HS-5 (cell line): ENCODE results near the gene NUCKS1.

Source experiments
- DNase-seq: peaks from one replicate; pipeline ENCODE4 v3.0.0-alpha.2; 2012; ENCODE audit warnings: low read depth

Gene NUCKS1

DNA sequence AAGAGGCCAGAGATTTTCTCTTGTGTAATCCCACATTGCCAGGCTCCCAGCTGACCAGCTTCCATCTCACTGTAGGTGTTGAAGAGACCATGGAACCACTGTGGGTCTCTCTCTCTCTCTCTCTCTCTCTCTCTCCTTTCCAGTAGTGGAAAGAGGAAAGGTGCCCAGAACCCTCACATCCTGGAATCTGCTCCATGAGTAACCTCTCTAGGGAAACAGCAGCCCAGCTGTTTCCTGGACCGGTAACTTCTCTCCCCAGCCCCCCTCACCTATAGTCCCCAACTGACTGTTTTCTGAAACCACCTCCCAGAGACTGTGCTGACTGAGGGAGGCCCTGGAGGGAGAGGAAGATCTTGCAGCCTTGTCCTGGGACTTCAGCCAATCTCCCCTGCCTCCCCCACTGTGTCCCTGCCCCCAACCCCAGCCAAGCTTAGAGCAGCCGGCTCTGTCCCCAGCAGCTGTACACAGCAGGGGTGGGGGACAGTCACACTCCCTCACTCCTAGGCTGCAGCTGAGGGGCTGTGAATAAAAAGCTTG is 49.0 kb downstream of the NUCKS1 start:
- DNase-seq = no peak

DNA sequence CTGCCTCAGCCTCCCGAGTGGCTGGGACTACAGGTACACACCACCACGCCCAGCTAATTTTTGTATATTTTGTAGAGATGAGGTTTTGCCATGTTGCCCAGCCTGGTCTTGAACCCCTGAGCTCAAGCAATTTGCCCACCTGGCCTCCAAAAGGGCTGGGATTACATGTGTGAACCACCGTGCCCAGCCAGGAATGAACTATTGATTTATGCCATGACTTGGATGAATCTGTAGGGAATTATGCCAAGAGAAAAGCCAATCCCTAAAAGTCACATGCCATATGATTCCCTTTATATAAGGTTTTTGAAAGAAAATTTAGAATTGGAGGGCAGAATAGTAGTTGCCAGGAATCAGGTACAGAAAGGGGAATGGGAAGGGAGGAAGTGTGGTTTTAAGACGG is 50.6 kb downstream of the NUCKS1 start:
- no peak for DNase-seq

DNA sequence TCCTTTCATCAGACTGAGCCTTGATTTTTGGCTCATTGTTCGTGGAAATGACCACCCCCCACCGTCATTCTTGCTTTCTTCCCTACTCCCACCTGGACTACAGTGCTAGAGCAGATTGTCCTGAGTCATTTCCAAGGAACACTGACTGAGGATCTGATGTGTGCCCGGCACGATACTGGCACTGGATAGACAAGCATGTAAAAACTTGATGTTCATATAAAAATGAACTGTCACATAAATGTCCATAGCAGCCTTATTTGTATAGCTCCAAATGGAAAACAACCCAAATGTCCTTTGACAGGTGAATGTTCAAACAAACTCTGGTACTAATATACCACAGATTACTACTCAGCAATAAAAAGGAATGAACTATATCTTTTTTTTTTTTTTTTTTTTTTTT is 51.1 kb downstream of the NUCKS1 start:
- DNase-seq = no peak

DNA sequence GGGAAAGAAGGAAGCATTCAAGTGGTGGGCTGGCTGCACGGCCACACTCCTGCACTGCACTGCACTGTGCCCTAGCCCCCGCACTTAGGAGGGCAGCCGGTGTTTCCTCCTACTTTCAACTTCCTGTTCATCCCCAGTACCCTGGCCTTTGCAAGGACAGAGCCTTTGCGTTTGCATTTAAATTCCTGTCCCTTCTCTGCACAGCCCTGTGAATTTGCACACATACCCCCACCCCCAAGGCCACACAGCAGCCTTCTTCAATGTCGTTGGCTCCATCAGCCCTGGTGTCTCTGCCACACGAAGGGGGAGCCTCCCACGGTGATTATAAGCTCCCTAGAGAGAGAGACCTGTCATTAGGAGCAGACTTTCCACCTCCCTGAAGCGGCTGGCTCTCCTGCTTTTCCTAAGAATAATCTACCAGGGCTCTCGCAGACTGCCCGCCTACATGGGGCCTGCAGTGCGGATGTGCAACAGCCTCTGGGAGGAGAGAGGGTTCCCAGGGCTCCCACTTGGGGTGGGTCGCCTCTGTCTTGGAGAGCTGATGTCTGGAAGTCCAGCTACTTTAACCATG is 56.5 kb downstream of the NUCKS1 start:
- no peak for DNase-seq

DNA sequence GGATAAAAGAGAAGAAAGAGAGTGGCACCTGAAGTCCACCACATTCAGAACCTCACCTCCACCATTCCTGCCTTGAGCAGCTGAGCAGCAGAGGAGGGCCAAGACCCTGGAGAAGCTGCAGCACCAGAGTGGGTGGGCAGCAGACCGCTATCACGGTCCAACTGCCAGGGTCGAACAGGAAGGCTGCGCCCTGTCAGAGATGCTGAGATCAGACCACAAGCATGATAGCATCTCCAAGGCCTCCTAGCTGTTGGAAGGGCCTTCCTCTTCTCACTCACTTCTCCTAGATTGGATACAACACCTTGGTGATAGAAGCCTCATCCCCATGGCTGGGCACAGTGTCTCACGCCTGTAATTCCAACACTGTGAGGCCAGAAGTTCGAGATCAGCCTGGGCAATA is 57.6 kb downstream of the NUCKS1 start:
- DNase-seq = no peak

GRCh38 chr1:205690122-205690756 is 59.7 kb downstream of the NUCKS1 start:
- DNase-seq = no peak

- no peak for DNase-seq
Observed at GRCh38 chr1:205689479-205689878, 60.5 kb downstream of the NUCKS1 start.

DNA sequence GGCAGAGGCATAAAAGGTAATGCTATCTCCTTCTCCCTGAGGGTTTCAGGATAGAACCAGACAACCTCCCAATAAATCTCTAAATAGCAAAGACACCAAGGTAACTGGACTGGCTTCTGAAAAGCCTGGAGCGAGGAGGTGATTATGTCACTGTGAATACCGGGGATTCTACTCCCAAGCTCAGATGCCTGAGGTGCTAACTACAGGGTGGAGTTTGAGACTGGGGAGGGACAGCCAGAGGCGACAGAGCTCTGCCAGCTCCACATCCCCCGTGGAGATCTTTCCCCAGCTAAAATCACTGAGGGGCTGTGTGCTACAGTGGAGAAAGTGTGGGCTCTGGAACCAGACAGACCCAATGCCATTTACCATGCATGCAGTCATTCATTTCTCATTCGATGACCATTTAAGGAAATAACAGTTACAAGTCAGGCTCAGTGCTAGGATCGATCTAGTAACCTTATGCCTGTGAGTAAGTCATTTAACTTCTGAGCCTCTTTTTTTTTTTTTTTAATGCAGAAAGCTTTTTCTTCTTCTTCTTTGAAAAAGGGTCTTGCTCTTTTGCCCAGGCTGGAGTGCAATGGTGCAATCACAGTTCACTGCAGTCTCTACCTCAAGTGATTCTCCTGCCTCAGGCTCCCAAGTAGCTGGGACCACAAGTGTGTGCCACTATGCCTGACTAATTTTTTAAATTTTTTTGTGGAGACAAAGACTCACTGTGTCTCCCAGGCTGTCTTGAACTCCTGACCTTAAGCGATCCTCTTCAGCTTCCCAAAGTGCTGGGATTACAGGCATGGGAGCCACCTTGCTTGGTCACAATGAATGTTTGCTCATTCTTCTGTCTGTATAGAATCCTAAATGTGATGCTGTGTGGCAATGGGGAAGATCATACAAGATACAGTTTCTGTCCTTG is 61.6 kb downstream of the NUCKS1 start:
- DNase-seq = no peak

DNA sequence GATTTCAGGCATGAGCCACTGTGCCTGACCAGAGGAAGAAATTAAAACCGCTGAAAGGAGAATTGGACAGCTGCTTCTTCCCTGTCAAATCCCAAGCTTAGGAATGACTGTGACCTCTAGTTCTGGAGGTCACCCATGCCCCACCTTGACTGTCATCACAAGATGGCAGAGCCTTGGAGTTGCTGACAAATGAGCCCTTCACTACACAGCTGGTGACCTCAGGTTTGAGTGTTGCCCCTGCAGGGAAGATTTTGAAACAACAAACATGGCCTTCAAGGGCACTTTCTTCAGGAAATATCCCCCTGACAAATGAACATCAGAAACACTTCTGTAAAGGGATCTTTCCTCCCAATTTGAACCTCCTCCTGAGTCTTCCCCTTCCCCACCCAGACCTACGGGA is 62.7 kb downstream of the NUCKS1 start:
- DNase-seq = no peak

DNA sequence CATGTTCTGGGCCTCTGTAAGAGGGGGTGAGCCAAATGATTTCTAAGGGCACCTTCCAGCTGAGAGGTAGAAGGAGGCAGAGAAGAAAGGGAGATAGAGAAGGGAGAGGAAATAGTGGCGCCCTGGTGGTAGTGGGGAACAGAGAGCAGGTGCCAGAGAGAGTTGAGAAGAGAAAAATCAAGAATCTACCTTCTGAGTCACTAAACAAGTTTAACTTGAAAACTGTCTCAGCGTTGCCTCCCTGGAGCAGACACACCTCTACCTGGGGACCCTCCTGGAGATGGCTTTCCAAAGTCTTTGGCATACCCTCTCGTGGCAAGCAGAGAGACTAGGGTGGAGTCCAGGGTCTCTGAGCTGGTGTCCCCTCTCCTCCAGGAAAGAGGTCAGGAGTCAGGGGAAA is 68.6 kb downstream of the NUCKS1 start:
- no peak for DNase-seq

- DNase-seq = no peak
Observed at GRCh38 chr1:205680073-205680851, 69.7 kb downstream of the NUCKS1 start, which contains the start of gene SLC45A3. Gene SLC45A3 (minus strand): TSS chr1:205680509. CDS start chr1:205664656, 15,853 bp downstream.

GRCh38 chr1:205678286-205679111 is 71.5 kb downstream of the NUCKS1 start:
- DNase-seq = no peak

DNA sequence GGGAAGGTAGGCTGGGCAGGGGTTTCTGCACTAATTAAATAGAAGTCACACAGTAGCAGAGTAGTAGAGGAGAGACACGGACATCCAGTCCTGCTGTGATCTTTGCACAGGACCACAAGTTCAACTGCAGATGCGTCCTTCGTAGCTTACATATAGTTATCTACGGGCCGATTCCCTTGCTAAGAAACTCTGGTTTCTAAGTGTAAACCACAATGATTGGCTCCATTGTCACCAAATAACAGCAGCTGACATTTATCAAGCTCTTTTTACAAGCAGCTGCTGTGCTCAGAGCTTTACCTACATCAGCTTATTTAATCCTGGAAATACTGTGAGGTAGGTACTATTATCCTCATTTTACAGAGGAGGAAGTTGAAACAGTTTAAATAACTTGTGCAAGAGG is 72.8 kb downstream of the NUCKS1 start:
- DNase-seq = no peak

DNA sequence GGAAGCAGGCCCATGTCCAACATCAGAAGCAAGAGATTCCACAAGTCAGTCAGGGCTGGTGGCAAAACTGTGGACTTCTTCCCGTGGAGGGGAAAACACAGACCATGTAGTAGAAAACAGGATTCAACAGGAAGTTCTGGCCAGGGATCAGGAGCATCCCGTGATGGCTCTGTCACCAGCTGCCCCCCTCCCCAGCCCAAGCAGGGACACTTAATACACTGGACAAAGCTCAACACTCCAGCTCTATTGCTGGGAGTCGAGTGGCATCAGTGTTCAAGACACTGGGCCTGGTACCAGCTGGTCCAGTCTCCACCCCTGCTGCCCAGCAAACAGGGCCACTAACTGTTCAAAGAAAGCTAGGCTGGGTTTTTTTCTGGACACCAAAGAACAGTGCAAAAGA is 73.4 kb downstream of the NUCKS1 start:
- no peak for DNase-seq

- DNase-seq = no peak
Observed at GRCh38 chr1:205676002-205676401, 74.0 kb downstream of the NUCKS1 start.

DNA sequence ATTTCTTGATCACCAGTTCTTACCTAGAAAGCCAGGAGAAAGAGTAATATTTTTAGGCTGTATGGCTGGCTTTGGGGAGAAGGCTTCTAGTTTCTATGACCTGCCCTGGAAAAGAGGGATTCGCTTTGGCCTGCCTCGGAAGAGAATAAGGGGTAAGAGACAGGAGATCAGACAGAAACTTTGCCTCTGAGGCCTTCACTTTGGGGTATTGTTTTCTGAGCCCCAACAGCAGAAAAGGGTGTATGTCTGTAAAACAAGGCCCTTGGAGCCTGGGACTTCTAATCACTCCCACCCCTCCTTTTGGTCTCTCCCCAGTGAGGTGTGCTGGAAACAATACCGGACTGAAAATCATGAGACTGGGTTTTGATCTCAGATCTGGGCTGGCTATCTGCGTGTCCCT is 74.7 kb downstream of the NUCKS1 start:
- no peak for DNase-seq

DNA sequence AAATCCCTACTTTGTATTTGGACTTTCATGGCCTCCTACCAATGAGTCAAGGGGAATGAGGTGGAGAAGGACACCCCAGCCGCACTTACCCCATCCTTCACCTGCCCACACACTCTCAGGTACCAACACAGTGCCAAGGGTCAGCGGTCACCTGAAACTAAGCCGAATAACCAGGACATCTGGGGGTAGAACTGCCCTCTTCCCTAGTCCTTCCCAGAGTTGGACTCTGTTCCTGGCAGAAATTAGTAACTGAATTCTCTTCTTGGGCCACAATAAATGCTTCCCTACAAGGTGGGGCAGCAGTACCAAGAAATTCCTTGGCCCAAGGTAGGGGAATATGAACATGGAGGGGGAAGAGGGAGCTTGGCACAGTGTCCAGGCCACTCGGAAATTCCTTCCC is 77.0 kb downstream of the NUCKS1 start:
- DNase-seq = no peak

GRCh38 chr1:205672395-205672889 is 77.5 kb downstream of the NUCKS1 start:
- DNase-seq = no peak

GRCh38 chr1:205670611-205671430 is 79.2 kb downstream of the NUCKS1 start:
- DNase-seq = no peak

DNA sequence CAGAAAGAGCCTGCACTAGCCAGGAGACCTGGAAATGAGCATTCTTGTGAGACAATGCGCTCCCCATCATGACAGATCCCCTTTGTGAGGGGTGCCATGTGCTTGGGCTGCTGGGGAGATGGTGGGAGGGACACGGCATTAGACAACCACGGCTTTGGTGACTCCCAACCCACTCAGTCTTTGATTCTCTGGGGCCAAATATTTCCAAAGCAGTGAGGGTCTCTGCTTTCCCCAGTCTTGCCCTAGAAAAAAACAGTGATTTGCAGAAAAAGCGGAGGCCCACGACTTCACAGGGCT is 79.9 kb downstream of the NUCKS1 start:
- DNase-seq = no peak
